ENCODE data around the gene CDK5R1.

The CDK5R1 gene

GRCh38 chr17:32453370-32453769 is 33.4 kb upstream of the CDK5R1 start:
- H3K4me1 ChIP-seq, result no peaks in the 10 kb centered on the region
- no peak overlapping the region for H3K4me3 ChIP-seq
- peaks cover 78% of the 10 kb centered on the region for H3K36me3 ChIP-seq (replicated peaks)
- no peaks in the 10 kb centered on the region for H3K9me3 ChIP-seq
- no peak for DNase-seq (ENCODE audit: low spot score in 2 of 2)
- in situ Hi-C loops (cut with MboI; ENCODE audit: low sequenced_read_pairs), result no loop called here
- no peaks in the 10 kb centered on the region for H3K27me3 ChIP-seq (ENCODE audit: low read depth)

- Histone ChIP-seq H3K36me3 (replicated peaks) (peaks cover 79% of the 10 kb centered on the region), H3K4me1 (peaks cover 3% of the 10 kb centered on the region; the same call in 1 of the 2 replicates), H3K9me3 (no peaks in the 10 kb centered on the region), H3K27me3 (ENCODE audit: low read depth) (no peaks in the 10 kb centered on the region), H3K4me3 (no peak overlapping the region)
- in situ Hi-C loops (cut with MboI; ENCODE audit: low sequenced_read_pairs), result no loop called here
- no peak for DNase-seq (ENCODE audit: low spot score in 2 of 2)
Observed at GRCh38 chr17:32458371-32458770, 28.4 kb upstream of the CDK5R1 start.

GRCh38 chr17:32460054-32460453 is 26.7 kb upstream of the CDK5R1 start:
- no peaks in the 10 kb centered on the region for H3K9me3 ChIP-seq
- in situ Hi-C loops (cut with MboI; ENCODE audit: low sequenced_read_pairs), result no loop called here
- no peak overlapping the region for H3K4me3 ChIP-seq
- H3K36me3 ChIP-seq (replicated peaks), result peaks cover 77% of the 10 kb centered on the region
- H3K4me1 ChIP-seq, result peaks cover 3% of the 10 kb centered on the region; the same call in 1 of the 2 replicates
- H3K27me3 ChIP-seq (ENCODE audit: low read depth), result no peaks in the 10 kb centered on the region
- no peak for DNase-seq (ENCODE audit: low spot score in 2 of 2)

- H3K36me3 ChIP-seq (replicated peaks), result peaks cover 77% of the 10 kb centered on the region
- DNase-seq (ENCODE audit: low spot score in 2 of 2), result no peak
- H3K4me1 ChIP-seq, result peaks cover 3% of the 10 kb centered on the region; the same call in 1 of the 2 replicates
- no peak overlapping the region for H3K4me3 ChIP-seq
- H3K27me3 ChIP-seq (ENCODE audit: low read depth), result no peaks in the 10 kb centered on the region
- no peaks in the 10 kb centered on the region for H3K9me3 ChIP-seq
- in situ Hi-C loops (cut with MboI; ENCODE audit: low sequenced_read_pairs), result no loop called here
Observed at GRCh38 chr17:32461498-32461852, 25.3 kb upstream of the CDK5R1 start.

- in situ Hi-C loops (cut with MboI; ENCODE audit: low sequenced_read_pairs), result no loop called here
- no peak overlapping the region for H3K4me3 ChIP-seq
- peaks cover 3% of the 10 kb centered on the region; the same call in 1 of the 2 replicates for H3K4me1 ChIP-seq
- DNase-seq (ENCODE audit: low spot score in 2 of 2), result peak; percentile 62 to 83
- H3K9me3 ChIP-seq, result no peaks in the 10 kb centered on the region
- H3K36me3 ChIP-seq (replicated peaks), result peaks cover 77% of the 10 kb centered on the region
- H3K27me3 ChIP-seq (ENCODE audit: low read depth), result no peaks in the 10 kb centered on the region
Observed at GRCh38 chr17:32461853-32462617, 24.8 kb upstream of the CDK5R1 start.

GRCh38 chr17:32463304-32463703 is 23.5 kb upstream of the CDK5R1 start:
- DNase-seq (ENCODE audit: low spot score in 2 of 2), result no peak
- no peaks in the 10 kb centered on the region for H3K27me3 ChIP-seq (ENCODE audit: low read depth)
- H3K4me1 ChIP-seq, result peaks cover 3% of the 10 kb centered on the region; the same call in 1 of the 2 replicates
- no peak overlapping the region for H3K4me3 ChIP-seq
- in situ Hi-C loops (cut with MboI; ENCODE audit: low sequenced_read_pairs), result no loop called here
- peaks cover 76% of the 10 kb centered on the region for H3K36me3 ChIP-seq (replicated peaks)
- no peaks in the 10 kb centered on the region for H3K9me3 ChIP-seq

- Histone ChIP-seq H3K4me1 (peaks cover 3% of the 10 kb centered on the region; the same call in 1 of the 2 replicates), H3K4me3 (no peak overlapping the region), H3K9me3 (no peaks in the 10 kb centered on the region), H3K36me3 (replicated peaks) (peaks cover 77% of the 10 kb centered on the region), H3K27me3 (ENCODE audit: low read depth) (no peaks in the 10 kb centered on the region)
- in situ Hi-C loops (cut with MboI; ENCODE audit: low sequenced_read_pairs), result no loop called here
- DNase-seq (ENCODE audit: low spot score in 2 of 2), result no peak
Observed at GRCh38 chr17:32464374-32464773, 22.4 kb upstream of the CDK5R1 start.

- in situ Hi-C loops (cut with MboI; ENCODE audit: low sequenced_read_pairs), result no loop called here
- Histone ChIP-seq H3K36me3 (replicated peaks) (peaks cover 81% of the 10 kb centered on the region), H3K4me1 (no peaks in the 10 kb centered on the region), H3K9me3 (no peaks in the 10 kb centered on the region), H3K4me3 (no peak overlapping the region), H3K27me3 (ENCODE audit: low read depth) (no peaks in the 10 kb centered on the region)
- no peak for DNase-seq (ENCODE audit: low spot score in 2 of 2)
Observed at GRCh38 chr17:32467949-32468348, 18.8 kb upstream of the CDK5R1 start.

GRCh38 chr17:32470405-32471167 is 16.2 kb upstream of the CDK5R1 start:
- in situ Hi-C loops (cut with MboI; ENCODE audit: low sequenced_read_pairs), result no loop called here
- Histone ChIP-seq H3K27me3 (ENCODE audit: low read depth) (no peaks in the 10 kb centered on the region), H3K36me3 (replicated peaks) (peaks cover 80% of the 10 kb centered on the region), H3K4me1 (no peaks in the 10 kb centered on the region), H3K9me3 (no peaks in the 10 kb centered on the region), H3K4me3 (no peak overlapping the region)
- no peak for DNase-seq (ENCODE audit: low spot score in 2 of 2)

GRCh38 chr17:32471652-32472051 is 15.1 kb upstream of the CDK5R1 start:
- DNase-seq (ENCODE audit: low spot score in 2 of 2), result no peak
- H3K27me3 ChIP-seq (ENCODE audit: low read depth), result no peaks in the 10 kb centered on the region
- in situ Hi-C loops (cut with MboI; ENCODE audit: low sequenced_read_pairs), result no loop called here
- no peaks in the 10 kb centered on the region for H3K4me1 ChIP-seq
- H3K4me3 ChIP-seq, result no peak overlapping the region
- H3K9me3 ChIP-seq, result no peaks in the 10 kb centered on the region
- peaks cover 83% of the 10 kb centered on the region for H3K36me3 ChIP-seq (replicated peaks)

- DNase-seq (ENCODE audit: low spot score in 2 of 2), result no peak
- Histone ChIP-seq H3K4me1 (no peaks in the 10 kb centered on the region), H3K36me3 (replicated peaks) (peaks cover 91% of the 10 kb centered on the region), H3K9me3 (no peaks in the 10 kb centered on the region), H3K27me3 (ENCODE audit: low read depth) (no peaks in the 10 kb centered on the region), H3K4me3 (no peak overlapping the region)
- in situ Hi-C loops (cut with MboI; ENCODE audit: low sequenced_read_pairs), result no loop called here
Observed at GRCh38 chr17:32475258-32475657, 11.5 kb upstream of the CDK5R1 start.

- Histone ChIP-seq H3K9me3 (no peaks in the 10 kb centered on the region), H3K27me3 (ENCODE audit: low read depth) (no peaks in the 10 kb centered on the region), H3K4me1 (no peaks in the 10 kb centered on the region), H3K4me3 (no peak overlapping the region), H3K36me3 (replicated peaks) (peaks cover 85% of the 10 kb centered on the region)
- no peak for DNase-seq (ENCODE audit: low spot score in 2 of 2)
- in situ Hi-C loops (cut with MboI; ENCODE audit: low sequenced_read_pairs), result no loop called here
Observed at GRCh38 chr17:32477220-32477619, 9.6 kb upstream of the CDK5R1 start.

GRCh38 chr17:32479074-32479617 is 7.6 kb upstream of the CDK5R1 start:
- Histone ChIP-seq H3K27me3 (ENCODE audit: low read depth) (no peaks in the 10 kb centered on the region), H3K4me3 (no peak overlapping the region), H3K4me1 (no peaks in the 10 kb centered on the region), H3K36me3 (replicated peaks) (peaks cover 83% of the 10 kb centered on the region), H3K9me3 (no peaks in the 10 kb centered on the region)
- in situ Hi-C loops (cut with MboI; ENCODE audit: low sequenced_read_pairs), result no loop called here
- no peak for DNase-seq (ENCODE audit: low spot score in 2 of 2)

GRCh38 chr17:32481193-32481592 is 5.6 kb upstream of the CDK5R1 start:
- Histone ChIP-seq H3K27me3 (ENCODE audit: low read depth) (no peaks in the 10 kb centered on the region), H3K4me3 (no peak overlapping the region), H3K9me3 (no peaks in the 10 kb centered on the region), H3K4me1 (peaks cover 5% of the 10 kb centered on the region; the same call in 1 of the 2 replicates), H3K36me3 (replicated peaks) (peaks cover 62% of the 10 kb centered on the region)
- DNase-seq (ENCODE audit: low spot score in 2 of 2), result no peak
- in situ Hi-C loops (cut with MboI; ENCODE audit: low sequenced_read_pairs), result loop anchor here (10.0 kb wide), 1 partner anchor 274 kb away; no protein-coding TSS in a partner anchor
